H1 (cell line): ENCODE results near the gene NAA25. TPM values are rescaled to one million over a fixed set of nuclear protein-coding genes. Genes with fewer than 3 reads are reported as not detected.

ENCODE experiments used
- CHD2 ChIP-seq: IDR thresholded peaks from 2 replicates; pipeline ENCODE4 v1.6.1; 2012; ENCODE audit warnings: low read length, improper control_type of control experiment
- RFX5 ChIP-seq: IDR thresholded peaks from 2 replicates; pipeline ENCODE4 v1.6.1; 2011; ENCODE audit warnings: low read depth, low read length, improper control_type of control experiment, borderline replicate concordance
- SIX5 ChIP-seq: IDR thresholded peaks from 2 replicates; pipeline ENCODE4 v1.6.1; 2011; ENCODE audit warnings: mild to moderate bottlenecking, low read depth, low read length
- polyA plus RNA-seq, 7 experiments: library from polyadenylated mRNA; depleted of rRNA in 3 of 7; stranded (reverse) in 5 of 7; unstranded in 2 of 7; fragments of >200 nt in 5 of 7; fragments of 200-250 nt in 2 of 7; gene quantifications; 1 replicate in 5 of 7; 2 replicates in 1 of 7; 4 replicates in 1 of 7; pipeline versions ENCODE4 v1.2.1 to v1.2.3, GENCODE V29; 2011 to 2013; ENCODE audit warnings: missing spikeins in 2 of 7, mixed read lengths in 2 of 7
- total RNA-seq: library from RNA; stranded (reverse); fragmentation: NEBNext Ultra II Directional; extraction: Animal tissue kit (Norgen Biotek cat#: 25700); gene quantifications from 2 replicates; pipeline ENCODE4 v1.2.1, GENCODE V29; 2021

Gene NAA25
- total and polyA plus RNA-seq, 2 of the 8 experiments (the other 6 are each of a cell fraction or from before 2014, with no cell fraction given): 10.8 to 60.3 TPM

GRCh38 chr12:111980598-111980997 is 128.0 kb downstream of the NAA25 start (continued):
- TF ChIP-seq RFX5: no peak
- no peak for TF ChIP-seq SIX5
- TF ChIP-seq CHD2: no peak
